H7 (cell line): ENCODE results near the gene AMIGO3. TPM values are rescaled to one million over a fixed set of nuclear protein-coding genes. Genes with fewer than 3 reads are reported as not detected.

ENCODE experiments used
- DNase-seq: peaks from one replicate; pipeline ENCODE4 v3.0.0; 2012
- H3K27me3 ChIP-seq: 2 replicates; pipeline ENCODE4 v1.6.0; 2011; ENCODE audit warnings: mild to moderate bottlenecking, low read length; ENCODE audit not compliant: control insufficient read depth, insufficient read depth
- H3K36me3 ChIP-seq: replicated peaks from 2 replicates; pipeline ENCODE4 v1.5.1; 2011; ENCODE audit warnings: low read length; ENCODE audit not compliant: control insufficient read depth, insufficient read depth
- H3K4me3 ChIP-seq: 2 replicates; pipeline ENCODE4 v1.5.1; 2011; ENCODE audit warnings: low read depth, mild to moderate bottlenecking, control low read depth, low read length, moderate library complexity; ENCODE audit not compliant: insufficient read depth
- total RNA-seq: library from RNA; depleted of rRNA; stranded (reverse); fragments of >200 nt; shearing (Covaris generic); gene quantifications from 2 replicates; pipeline ENCODE4 v1.2.3, GENCODE V29; 2014

Gene AMIGO3
- total RNA-seq, 1 experiment from 2014 or later = 5.8 TPM

- Histone ChIP-seq H3K36me3 (peaks cover 57% of the 10 kb centered on the region), H3K4me3 (no peak overlapping the region), H3K27me3 (no peaks in the 10 kb centered on the region; the same call in 1 of the 2 replicates)
- DNase-seq = no peak
Observed at GRCh38 chr3:49681543-49681942, 37.9 kb downstream of the AMIGO3 start.

GRCh38 chr3:49681232-49681522 is 38.3 kb downstream of the AMIGO3 start:
- no peak for DNase-seq
- Histone ChIP-seq H3K27me3 (no peaks in the 10 kb centered on the region; the same call in 1 of the 2 replicates), H3K4me3 (no peak overlapping the region), H3K36me3 (peaks cover 61% of the 10 kb centered on the region)

DNA sequence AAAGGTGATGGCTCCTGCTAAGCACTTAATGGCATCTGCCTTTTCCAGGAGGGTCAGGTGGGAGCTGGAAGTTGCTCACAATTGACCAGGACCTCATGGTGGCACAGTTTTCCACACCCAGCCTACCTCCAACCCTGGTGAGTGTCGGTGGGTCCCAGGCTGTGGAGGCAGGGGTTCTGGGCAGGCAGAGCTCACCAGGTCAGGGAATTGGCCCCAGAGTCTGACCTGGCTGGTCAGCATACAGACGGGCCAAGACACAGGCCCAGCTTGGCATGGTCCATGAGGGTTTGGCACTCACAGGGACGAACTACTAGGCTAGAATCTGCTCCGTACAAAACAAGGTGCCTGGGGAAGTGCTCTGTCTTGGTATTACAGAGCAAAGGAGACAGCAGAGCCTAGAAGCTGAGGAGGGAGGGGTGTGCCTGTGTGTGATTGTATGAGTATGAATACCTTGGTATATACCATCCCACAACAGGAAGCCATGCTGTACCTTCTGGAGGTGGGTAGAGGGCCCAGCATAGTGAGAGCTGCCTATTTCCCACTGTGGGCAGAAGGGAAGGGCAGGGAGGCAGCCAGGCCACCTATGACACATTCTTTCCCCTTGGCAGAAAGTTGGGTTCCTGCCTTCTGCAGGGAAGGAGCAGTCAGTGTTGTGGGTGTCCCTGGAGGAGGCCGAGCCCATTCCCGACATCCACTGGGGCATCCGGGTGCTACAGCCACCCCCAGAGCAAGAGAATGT is 38.8 kb downstream of the AMIGO3 start:
- no peak overlapping the region for H3K4me3 ChIP-seq
- peaks cover 66% of the 10 kb centered on the region for H3K36me3 ChIP-seq
- no peak for DNase-seq
- H3K27me3 ChIP-seq = no peaks in the 10 kb centered on the region; the same call in 1 of the 2 replicates

GRCh38 chr3:49675912-49676311 is 43.6 kb downstream of the AMIGO3 start:
- Histone ChIP-seq H3K4me3 (no peak overlapping the region), H3K27me3 (no peaks in the 10 kb centered on the region), H3K36me3 (peaks cover 47% of the 10 kb centered on the region)
- DNase-seq = no peak

GRCh38 chr3:49674497-49674983 is 44.9 kb downstream of the AMIGO3 start:
- Histone ChIP-seq H3K36me3 (peaks cover 38% of the 10 kb centered on the region), H3K27me3 (no peaks in the 10 kb centered on the region), H3K4me3 (peak overlapping the region; percentile 92)
- no peak for DNase-seq

- peaks cover 34% of the 10 kb centered on the region for H3K36me3 ChIP-seq
- no peaks in the 10 kb centered on the region for H3K27me3 ChIP-seq
- peak within 1 kb of the TSS; percentile 92 for H3K4me3 ChIP-seq
- peak; percentile 100 for DNase-seq
Observed at GRCh38 chr3:49673715-49674496, 45.6 kb downstream of the AMIGO3 start, which contains the start of gene APEH. Gene APEH (plus strand): TSS chr3:49674351. CDS start chr3:49674402, 51 bp downstream.

- H3K4me3 ChIP-seq = peak overlapping the region; percentile 92
- H3K36me3 ChIP-seq = peaks cover 28% of the 10 kb centered on the region
- no peak for DNase-seq
- no peaks in the 10 kb centered on the region for H3K27me3 ChIP-seq
Observed at GRCh38 chr3:49673121-49673714, 46.3 kb downstream of the AMIGO3 start.

DNA sequence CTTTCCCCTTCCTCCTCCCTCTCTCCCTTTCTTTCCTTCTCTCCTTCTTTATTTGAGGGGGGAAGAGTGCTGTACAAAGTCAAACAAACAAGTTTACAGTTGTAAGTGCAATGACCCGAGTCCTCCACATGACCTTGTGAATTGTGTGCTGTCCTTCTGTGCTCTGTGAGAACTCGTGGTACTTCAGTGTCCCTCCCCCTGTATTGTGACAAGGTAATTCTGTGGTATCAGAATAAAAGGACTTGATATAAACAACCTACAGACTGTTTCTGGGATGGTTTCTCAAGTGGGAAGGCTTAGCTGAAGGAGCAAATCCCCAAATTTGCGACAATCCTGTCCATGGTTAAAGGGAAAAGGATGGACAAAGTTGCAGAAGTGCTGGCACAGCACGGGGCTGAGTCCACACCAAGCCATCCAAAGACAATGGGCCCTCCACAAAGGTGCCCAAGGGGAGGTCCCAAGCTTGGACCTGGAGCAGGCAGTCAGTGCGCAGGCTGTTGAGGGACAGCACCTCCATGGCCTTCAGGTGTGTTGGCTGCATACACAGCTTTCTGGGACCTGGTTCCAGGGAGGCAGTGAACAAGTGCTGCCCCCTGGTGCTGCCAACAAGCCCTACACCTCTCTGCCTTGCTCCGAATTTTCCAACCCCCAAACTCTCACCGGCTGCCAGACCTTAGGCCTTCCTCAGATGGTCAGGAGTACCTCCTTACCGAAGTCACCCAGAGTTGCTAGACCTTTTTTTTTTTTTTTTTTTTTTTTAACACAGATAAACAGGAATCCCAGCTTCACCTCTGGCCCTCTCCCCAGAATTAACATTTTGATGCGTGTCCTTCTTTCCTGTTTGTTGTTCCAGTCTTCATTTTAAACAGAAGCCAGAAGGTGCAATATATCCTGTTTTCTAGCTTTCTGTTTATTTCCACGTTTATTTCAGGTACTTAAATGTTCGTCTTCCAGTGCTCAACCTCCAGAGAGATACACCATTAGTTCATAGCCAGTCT is 47.9 kb downstream of the AMIGO3 start:
- Histone ChIP-seq H3K27me3 (no peaks in the 10 kb centered on the region), H3K4me3 (no peak overlapping the region), H3K36me3 (peaks cover 13% of the 10 kb centered on the region)
- DNase-seq = peak; percentile 94

DNA sequence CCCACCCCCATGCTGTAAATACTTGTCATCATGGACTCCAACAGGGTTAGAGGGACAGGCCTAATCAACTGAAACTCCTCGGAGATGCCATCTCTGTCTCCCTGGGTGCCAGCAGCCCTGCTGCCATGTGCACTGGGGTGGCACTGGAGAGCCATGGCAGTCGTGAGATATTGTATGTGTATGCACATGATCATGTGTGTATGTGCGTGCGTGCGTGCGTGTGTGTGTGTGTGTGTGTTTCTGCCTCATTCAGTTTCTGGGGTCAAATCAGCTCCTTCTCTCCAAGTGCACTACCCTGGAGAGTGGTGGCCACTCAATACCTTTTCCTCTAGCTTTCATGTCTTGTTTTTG is 48.6 kb downstream of the AMIGO3 start:
- no peak for DNase-seq
- peaks cover 6% of the 10 kb centered on the region for H3K36me3 ChIP-seq
- no peaks in the 10 kb centered on the region for H3K27me3 ChIP-seq
- no peak overlapping the region for H3K4me3 ChIP-seq

DNA sequence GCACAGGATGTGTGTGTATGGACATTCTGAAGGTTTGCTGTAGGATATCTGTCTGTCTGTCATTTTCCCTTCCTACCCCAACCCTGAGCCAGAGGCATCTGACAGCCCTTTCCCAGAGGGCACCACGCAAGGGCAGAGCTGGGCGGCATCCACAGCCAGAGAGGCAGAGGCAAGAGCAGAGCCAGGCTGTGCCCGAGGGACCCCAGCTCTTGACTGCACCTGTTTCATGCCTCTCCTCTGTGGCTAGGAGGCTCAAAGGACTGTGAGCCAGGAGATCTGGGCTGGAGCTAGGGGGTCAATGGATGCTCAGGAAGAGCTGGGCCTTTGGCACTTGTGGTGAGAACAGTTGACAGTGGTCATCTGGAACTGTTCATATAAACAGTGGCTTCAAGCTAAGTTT is 50.1 kb downstream of the AMIGO3 start:
- no peak for DNase-seq
- Histone ChIP-seq H3K27me3 (no peaks in the 10 kb centered on the region), H3K4me3 (no peak overlapping the region), H3K36me3 (no peaks in the 10 kb centered on the region)

GRCh38 chr3:49668861-49669260 is 50.6 kb downstream of the AMIGO3 start:
- Histone ChIP-seq H3K27me3 (no peaks in the 10 kb centered on the region), H3K36me3 (no peaks in the 10 kb centered on the region), H3K4me3 (no peak overlapping the region)
- no peak for DNase-seq

GRCh38 chr3:49668414-49668797 is 51.1 kb downstream of the AMIGO3 start:
- Histone ChIP-seq H3K4me3 (no peak overlapping the region), H3K27me3 (no peaks in the 10 kb centered on the region), H3K36me3 (no peaks in the 10 kb centered on the region)
- peak; percentile 72 for DNase-seq

DNA sequence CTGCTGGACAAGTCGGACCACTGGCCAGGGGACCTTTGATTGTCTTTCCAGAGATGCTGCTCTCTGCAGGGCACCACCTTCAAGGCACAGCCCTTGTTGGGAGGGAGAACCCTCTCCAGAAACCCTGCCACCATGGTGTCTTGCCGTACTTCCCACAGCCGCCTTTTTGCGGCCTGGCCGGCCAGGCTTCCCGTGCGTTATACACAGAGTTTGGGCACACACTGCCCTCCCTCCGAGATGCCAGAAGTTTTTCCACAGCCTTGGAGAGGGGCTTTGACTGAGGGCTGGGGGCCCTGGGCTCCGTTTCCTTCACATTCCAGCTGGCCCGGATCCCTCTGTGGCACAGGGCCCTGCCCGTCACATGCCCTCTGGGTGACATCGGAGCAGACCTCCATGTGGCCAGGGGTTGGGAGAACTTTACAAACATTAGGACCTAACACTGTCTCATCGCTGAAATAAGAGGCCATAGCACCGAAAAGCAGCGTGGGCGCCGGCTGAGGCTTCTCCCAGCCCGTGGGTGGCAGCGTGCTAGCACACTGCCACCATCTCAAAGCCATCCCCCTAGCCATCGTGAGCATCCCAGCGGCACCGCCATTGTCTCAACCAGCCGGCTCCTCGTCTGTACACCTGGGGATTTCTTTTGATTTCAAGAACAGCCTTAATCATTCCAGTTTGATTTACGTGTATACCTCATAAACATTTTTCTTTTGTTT is 51.6 kb downstream of the AMIGO3 start:
- H3K4me3 ChIP-seq = no peak overlapping the region
- no peaks in the 10 kb centered on the region for H3K27me3 ChIP-seq
- no peaks in the 10 kb centered on the region for H3K36me3 ChIP-seq
- no peak for DNase-seq
